Lower leg skin (tissue), 4 donors: ENCODE data around the gene SLC1A7. TPM values are rescaled to one million over a fixed set of nuclear protein-coding genes. Genes with fewer than 3 reads are reported as not detected.

ENCODE experiments used
- DNase-seq, 2 donors: peaks; one replicate each; pipeline ENCODE4 v3.0.0-alpha.2; 2019; ENCODE audit warnings: low spot score in 2 of 2
- H3K4me3 ChIP-seq: fragments of 200-600 bp; sonication (generic); 2 replicates; pipeline ENCODE4 v1.5.1; 2017; ENCODE audit warnings: mild to moderate bottlenecking, low read depth; ENCODE audit not compliant: poor library complexity, severe bottlenecking
- POLR2A ChIP-seq, 2 donors: fragments of 450-650 bp; IDR thresholded peaks; one replicate each; pipeline ENCODE4 v1.6.1; 2016 to 2017; ENCODE audit warnings: antibody characterized with exemption in 2 of 2, mild to moderate bottlenecking in 1 of 2, moderate library complexity in 1 of 2
- whole genome bisulfite sequencing, 2 donors: methylation state at CpG; one replicate each; pipeline ENCODE4 v1.1.5; 2018; 5-methylcytosine and 5-hydroxymethylcytosine counted together
- intact Hi-C: fragments of 100-400 bp; cut with DNase I; formaldehyde crosslinking; loops from one replicate; pipeline ENCODE4 v1.15.0; 2023; ENCODE audit warnings: low total_unique reads
- total RNA-seq, 4 donors: library from RNA; depleted of rRNA; stranded (reverse); fragments of >200 nt; gene quantifications; one replicate each; pipeline ENCODE4 v1.1.0, GENCODE V29; 2016
- TF ChIP-seq, protein P1 (sequence below), 3 donors: fragments of 450-650 bp; IDR thresholded peaks; one replicate each; pipeline ENCODE4 v1.5.1; 2016; ENCODE audit warnings: antibody characterized with exemption in 3 of 3, mild to moderate bottlenecking in 3 of 3, moderate library complexity in 2 of 3

Gene SLC1A7
- total RNA-seq, 4 donors from 2014 or later = not detected

DNA sequence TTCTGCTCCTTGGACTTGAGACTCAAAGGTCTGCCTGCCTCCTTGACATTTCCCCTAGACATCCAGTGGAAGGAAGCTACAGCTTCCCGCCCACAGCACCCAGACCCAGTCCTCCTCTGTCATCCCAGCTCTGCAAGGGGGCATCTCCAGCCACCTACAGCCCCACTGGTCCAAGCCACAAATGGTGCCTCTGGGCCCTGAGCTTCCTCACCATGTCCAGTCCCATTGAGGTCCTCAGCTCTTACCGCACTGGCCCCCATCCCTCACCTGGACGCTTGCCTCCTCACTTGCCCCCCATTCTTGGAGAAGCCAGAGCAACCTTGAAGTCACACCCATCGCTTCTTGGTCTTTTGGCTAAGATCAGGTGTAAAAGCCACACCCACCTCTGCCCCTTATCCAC is 67.2 kb downstream of the SLC1A7 start:
- TF ChIP-seq, protein P1, sequence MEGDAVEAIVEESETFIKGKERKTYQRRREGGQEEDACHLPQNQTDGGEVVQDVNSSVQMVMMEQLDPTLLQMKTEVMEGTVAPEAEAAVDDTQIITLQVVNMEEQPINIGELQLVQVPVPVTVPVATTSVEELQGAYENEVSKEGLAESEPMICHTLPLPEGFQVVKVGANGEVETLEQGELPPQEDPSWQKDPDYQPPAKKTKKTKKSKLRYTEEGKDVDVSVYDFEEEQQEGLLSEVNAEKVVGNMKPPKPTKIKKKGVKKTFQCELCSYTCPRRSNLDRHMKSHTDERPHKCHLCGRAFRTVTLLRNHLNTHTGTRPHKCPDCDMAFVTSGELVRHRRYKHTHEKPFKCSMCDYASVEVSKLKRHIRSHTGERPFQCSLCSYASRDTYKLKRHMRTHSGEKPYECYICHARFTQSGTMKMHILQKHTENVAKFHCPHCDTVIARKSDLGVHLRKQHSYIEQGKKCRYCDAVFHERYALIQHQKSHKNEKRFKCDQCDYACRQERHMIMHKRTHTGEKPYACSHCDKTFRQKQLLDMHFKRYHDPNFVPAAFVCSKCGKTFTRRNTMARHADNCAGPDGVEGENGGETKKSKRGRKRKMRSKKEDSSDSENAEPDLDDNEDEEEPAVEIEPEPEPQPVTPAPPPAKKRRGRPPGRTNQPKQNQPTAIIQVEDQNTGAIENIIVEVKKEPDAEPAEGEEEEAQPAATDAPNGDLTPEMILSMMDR (IDR thresholded peaks at IDR 0.05) = no peak
- no peak for TF ChIP-seq POLR2A (IDR thresholded peaks at IDR 0.05)
- peak in 1 of 2 donors; percentile 62 for DNase-seq
- no peak overlapping the region for H3K4me3 ChIP-seq
- WGBS, 2 donors = 98% methylated on average over 4 of the region's 4 CpGs
- intact Hi-C loops = no loop called here

DNA sequence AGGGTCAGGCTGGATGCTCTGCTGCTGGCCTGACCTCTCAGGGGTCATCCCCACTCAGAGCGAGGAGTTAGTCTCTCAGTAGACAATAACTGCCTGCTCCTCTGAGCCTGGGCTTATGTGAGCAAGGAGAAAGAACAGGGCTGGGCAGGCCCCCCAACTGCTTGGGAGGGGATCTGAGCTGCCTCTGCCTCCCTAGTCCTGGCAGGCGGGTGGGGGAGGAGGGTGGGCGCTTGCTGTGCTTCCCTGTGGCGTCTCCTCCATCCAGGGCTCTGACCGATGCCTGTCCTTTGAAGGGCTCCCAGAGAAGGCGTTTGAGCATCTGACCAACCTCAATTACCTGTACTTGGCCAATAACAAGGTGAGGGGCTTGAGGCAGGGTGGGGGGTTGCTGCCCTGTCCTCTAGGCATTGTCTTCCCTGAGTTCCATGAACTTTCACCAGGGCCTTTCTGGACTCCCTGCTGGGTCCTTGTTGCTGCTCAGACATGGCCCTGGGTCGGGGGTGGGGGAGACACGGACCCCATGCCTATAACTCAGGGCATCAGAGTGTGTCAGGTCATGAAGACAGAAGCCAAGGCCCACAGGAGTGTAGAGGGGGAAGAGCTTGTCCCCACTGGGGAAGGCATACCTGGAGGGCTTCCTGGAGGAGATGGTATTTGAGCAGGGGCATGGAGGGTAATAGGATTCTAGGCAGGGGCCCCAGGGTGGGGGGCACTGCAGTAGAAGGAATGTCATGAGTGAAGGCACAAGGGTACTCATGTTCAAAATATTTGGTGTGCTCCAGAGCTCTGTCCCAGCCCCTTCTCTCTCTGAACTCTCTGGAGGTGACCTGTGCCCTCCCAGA is 67.9 kb downstream of the SLC1A7 start:
- 91 to 96% methylated on average over 3 to 8 of the region's 8 CpGs for WGBS, 2 donors
- H3K4me3 ChIP-seq = no peak overlapping the region
- peak in 1 of 2 donors; percentile 64 for DNase-seq
- TF ChIP-seq POLR2A (IDR thresholded peaks at IDR 0.05) = no peak
- TF ChIP-seq, protein P1 (IDR thresholded peaks at IDR 0.05) = no peak
- intact Hi-C loops = no loop called here

DNA sequence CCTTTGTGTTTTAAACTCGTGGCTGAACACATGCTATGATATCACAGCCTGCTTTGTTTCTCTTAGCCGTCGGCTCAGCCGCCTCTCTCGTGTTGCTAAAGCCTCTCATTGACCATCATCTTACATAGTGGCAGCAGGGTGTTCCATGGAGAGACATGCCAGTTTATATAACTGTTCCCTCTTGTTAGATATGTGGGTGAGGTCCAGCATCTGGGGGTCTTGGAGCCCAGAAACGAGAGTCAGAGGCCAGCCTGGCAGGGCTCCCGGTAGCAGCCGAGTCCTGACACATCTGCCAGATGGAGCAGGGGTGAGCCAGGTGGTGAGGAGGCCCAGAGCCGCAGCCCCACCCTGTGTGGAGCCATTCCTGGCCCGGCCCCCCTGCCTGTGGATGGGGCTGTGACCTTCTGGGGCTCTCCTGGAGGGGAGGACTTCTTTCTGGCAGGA is 68.5 kb downstream of the SLC1A7 start:
- 59 to 68% methylated on average over 7 to 9 of the region's 10 CpGs for WGBS, 2 donors
- intact Hi-C loops = no loop called here
- peak in 1 of 2 donors; percentile 82 for DNase-seq
- TF ChIP-seq, protein P1 (IDR thresholded peaks at IDR 0.05) = no peak
- TF ChIP-seq POLR2A (IDR thresholded peaks at IDR 0.05) = no peak
- no peak overlapping the region for H3K4me3 ChIP-seq

DNA sequence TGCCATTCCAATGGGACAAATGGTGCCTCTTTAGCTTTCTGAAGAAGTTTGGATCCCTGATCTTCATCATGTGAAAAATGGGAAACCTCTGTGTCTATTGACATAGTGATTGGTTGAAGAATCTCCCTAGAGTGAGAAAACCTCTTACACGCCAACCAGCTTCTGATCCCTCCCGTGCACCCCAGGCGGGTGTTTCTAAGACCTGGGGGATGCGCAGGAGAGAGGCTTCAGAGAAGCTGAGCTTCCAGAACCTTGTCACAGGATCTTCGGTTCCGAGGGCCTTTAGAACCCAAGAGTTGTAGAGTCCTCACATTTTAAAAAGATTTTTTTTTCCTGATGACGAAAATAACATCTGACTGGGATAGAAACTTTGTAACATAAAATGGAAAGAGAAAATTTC is 69.2 kb downstream of the SLC1A7 start:
- no peak for TF ChIP-seq POLR2A (IDR thresholded peaks at IDR 0.05)
- TF ChIP-seq, protein P1 (IDR thresholded peaks at IDR 0.05) = no peak
- intact Hi-C loops = no loop called here
- DNase-seq = peak in 1 of 2 donors; percentile 34

DNA sequence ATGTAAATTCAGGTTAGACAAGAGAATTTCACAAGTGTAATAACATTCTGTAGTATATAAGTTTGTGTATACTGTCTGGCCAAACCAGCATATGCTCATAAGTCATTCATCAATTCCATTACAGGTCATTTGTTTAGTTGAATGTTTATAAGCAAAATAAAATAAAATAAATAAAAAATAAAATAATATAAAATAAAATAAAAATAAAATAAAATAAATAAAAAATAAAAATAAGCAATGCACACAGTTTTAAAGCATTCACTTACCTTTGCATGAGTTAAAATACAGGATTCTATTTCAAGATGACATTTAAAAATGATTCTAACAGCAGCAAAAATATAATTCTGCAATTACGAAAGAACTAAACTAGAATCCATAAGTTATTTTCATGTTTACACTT is 70.5 kb downstream of the SLC1A7 start:
- WGBS, 2 donors = 90 to 93% methylated on average over 1 of the region's 1 CpG
- no peak for DNase-seq
- intact Hi-C loops = no loop called here
- H3K4me3 ChIP-seq = no peak overlapping the region
- TF ChIP-seq POLR2A (IDR thresholded peaks at IDR 0.05) = no peak
- TF ChIP-seq, protein P1 (IDR thresholded peaks at IDR 0.05) = no peak

More for the DNA sequence above, 69.2 kb downstream of the SLC1A7 start:
- WGBS, 2 donors = 93 to 95% methylated on average over 7 of the region's 7 CpGs
- H3K4me3 ChIP-seq = no peak overlapping the region
